ENCODE results near the gene NAPSA. TPM values are rescaled to one million over a fixed set of nuclear protein-coding genes. Genes with fewer than 3 reads are reported as not detected.
A peak's percentile ranks its signal among the peaks of the same experiment; 100 is the strongest.
"Not testable (repeated sequence)": the region's sequence is repeated elsewhere in the genome, so short reads cannot be mapped to it uniquely, and the experiment has no call there.

NAPSA gene
- total RNA-seq, 2 donors from 2014 or later, result 90.8 to 166 TPM

DNA sequence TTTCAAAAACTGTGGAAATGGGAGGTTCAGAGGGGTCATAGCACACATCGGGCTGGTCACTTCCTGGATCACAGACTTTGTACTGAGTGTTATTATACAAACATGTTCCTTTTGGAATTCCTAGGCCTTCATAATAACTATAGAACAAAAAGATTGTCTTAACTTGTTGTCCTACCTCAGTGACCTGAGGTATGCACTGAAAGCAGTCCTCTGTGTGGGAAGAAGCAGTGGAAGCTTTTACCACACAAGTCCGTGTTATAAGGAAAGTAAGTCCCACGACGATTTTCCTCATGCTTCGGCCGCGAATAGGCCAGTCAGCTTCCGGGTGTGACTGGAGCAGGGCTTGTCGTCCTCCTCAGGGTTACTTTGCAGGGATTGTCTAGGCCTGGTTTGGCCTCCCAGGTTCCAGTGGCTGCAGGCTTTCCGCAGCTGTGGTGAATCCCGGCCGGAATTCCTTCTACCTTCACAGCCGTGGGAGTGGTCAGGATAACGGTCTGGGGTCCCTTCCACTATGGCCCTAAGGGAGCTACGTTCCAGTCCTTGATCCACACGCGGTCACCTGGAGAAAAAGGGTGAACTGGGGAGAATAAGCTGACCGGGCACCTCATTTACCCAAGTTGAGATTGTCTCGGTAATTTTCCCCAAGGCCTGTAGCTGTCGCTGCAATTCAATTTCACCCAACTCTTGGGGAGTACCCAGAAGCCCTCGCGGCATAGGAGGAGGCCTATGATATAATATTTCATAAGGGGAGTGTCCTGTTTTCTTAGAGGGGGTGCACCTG, 16.0 kb downstream of the NAPSA start:
- DNase-seq (ENCODE audit: low spot score in 2 of 2) (no peak), ATAC-seq (no peak)
- Mint-ChIP-seq H3K27ac (no peak overlapping the region), H3K9me3 (peaks cover 0 to 5% of the 10 kb centered on the region in 2 donors), H3K36me3 (peaks cover 6 to 20% of the 10 kb centered on the region in 2 donors)

DNA sequence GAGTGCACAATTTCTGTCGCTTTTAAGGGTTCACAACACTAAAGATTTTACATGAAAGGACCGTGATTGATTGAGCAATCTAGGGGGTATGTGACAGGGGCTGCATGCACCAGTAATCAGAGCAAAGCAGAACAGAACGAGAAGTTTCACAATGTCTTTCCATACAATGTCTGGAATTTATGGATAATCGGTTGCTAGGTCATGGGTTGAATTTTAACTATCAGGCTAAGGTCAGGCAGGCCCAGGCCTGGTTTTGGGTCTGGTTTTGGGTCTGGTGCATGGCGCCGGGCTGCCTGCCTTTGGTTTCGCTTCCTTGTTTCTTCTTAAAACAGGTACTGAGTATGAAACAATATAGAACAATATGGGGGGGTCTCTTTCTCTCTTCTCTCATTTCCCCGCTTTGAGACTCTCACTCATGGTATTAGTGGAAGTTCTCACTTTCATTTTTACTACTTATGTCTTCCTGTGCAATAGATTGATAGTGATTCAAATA, 18.3 kb downstream of the NAPSA start:
- H3K9me3 Mint-ChIP-seq; DNase-seq (ENCODE audit: low spot score in 2 of 2): not testable (repeated sequence)
- Mint-ChIP-seq H3K27ac (peak overlapping the region; percentile 76 to 91), H3K36me3 (peaks cover 6 to 35% of the 10 kb centered on the region in 2 donors)
- peak; percentile 87 for ATAC-seq

DNA sequence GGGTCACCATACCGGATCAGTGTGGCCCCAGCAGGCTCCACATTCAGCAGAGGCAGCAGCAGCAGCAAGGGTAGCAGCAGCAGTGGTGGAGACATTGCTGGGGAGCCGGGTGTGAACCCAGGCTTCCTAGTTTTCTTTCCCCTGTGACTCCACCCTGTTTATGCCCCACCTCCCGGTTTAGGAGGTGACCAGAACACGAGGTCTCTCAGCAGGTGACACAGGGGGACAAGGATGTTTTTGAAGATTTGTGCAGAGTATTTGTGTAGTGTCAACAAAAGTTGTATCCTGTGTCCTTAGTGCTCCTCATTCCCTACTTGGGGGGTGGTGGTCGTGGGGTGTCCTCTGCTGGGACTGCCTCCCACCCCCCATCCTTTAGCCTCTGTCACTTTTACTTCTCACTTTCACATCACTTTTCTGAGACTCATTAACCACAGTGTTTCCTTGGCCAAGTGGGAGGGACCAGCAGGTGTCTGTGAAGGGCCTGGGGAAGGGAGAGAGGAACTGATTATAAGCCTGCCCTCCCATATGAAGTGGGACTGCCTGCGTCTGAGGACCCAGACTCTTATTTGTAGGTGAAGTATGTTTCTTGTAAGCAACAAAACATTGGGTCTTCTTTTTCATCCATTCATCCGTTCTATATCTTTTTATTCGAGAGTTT, 20.6 kb downstream of the NAPSA start:
- Mint-ChIP-seq H3K9me3 (peaks cover 4 to 5% of the 10 kb centered on the region in 2 donors), H3K27ac (peak overlapping the region; percentile 64 to 80), H3K36me3 (peaks cover 6 to 55% of the 10 kb centered on the region in 2 donors)
- no peak for DNase-seq (ENCODE audit: low spot score in 2 of 2)
- ATAC-seq, result peak in 1 of 2 donors; percentile 50

GRCh38 chr19:50341091-50341564, 24.3 kb downstream of the NAPSA start:
- DNase-seq (ENCODE audit: low spot score in 2 of 2) (no peak), ATAC-seq (peak; percentile 67 to 68)
- Mint-ChIP-seq H3K36me3 (peaks cover 6 to 63% of the 10 kb centered on the region in 2 donors), H3K27ac (no peak overlapping the region), H3K9me3 (peaks cover 4 to 5% of the 10 kb centered on the region in 2 donors)

DNA sequence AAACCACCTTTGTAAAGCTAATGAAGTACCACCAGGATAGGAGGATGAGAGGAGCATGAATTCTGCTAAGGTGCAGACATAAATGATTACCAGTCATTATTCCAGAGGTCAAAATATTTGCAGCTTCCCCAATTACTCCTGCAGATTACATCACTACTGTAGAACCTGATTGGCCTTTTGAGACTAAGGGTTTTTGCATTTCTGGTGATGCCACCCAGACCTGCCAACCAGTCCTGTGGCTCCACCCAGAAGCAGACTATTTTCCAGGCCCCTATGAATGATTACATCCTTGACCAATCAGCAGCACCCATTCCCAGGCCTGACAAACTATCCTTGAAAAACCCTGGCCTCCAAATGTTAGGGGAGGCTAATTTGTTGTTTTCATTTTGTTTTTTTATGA, 25.1 kb downstream of the NAPSA start:
- no peak for ATAC-seq
- Mint-ChIP-seq H3K9me3 (peaks cover 5 to 9% of the 10 kb centered on the region in 2 donors), H3K27ac (no peak overlapping the region), H3K36me3 (peaks cover 7 to 67% of the 10 kb centered on the region in 2 donors)
- DNase-seq (ENCODE audit: low spot score in 2 of 2), result no peak

GRCh38 chr19:50337031-50337430, 28.4 kb downstream of the NAPSA start:
- not testable (repeated sequence) for ATAC-seq; H3K27ac Mint-ChIP-seq; DNase-seq (ENCODE audit: low spot score in 2 of 2); H3K9me3 Mint-ChIP-seq
- peaks cover 11 to 74% of the 10 kb centered on the region in 2 donors for H3K36me3 Mint-ChIP-seq

DNA sequence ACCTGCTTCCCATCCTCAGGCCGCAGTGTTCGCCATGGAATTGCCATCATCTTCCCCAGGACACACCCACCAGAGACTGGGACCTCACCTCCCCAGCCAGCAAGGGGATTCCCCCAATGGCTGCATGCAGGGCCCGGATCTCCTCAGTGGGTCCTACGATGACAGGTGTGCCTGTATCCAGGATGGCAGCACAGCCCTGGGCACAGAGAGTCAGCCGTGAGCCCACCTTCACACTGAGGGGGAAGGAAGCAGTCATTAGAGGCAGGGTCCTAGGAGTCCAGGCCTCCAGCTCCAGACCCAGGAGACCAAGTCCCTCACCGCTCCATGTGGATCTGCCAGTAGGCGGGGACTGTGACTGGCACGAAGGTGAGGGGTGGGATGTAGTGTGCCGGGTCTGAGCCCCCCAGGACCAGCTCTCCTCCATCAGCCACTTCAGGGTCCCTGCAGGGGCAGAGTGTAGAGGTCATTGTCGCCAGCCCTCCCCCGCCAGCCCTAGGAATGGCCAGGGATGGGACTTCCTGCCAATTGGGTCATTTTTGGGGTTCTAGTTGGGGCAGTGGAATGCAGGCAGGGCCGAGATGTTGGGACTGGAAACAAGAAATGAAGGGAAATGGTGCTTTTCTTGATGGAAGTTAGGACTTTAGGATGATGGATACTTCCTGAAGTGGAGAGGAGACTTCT, 30.6 kb downstream of the NAPSA start:
- Mint-ChIP-seq H3K36me3 (peaks cover 18 to 61% of the 10 kb centered on the region in 2 donors), H3K27ac (no peak overlapping the region), H3K9me3 (peaks cover 3 to 8% of the 10 kb centered on the region in 2 donors)
- no peak for DNase-seq (ENCODE audit: low spot score in 2 of 2)
- no peak for ATAC-seq

DNA sequence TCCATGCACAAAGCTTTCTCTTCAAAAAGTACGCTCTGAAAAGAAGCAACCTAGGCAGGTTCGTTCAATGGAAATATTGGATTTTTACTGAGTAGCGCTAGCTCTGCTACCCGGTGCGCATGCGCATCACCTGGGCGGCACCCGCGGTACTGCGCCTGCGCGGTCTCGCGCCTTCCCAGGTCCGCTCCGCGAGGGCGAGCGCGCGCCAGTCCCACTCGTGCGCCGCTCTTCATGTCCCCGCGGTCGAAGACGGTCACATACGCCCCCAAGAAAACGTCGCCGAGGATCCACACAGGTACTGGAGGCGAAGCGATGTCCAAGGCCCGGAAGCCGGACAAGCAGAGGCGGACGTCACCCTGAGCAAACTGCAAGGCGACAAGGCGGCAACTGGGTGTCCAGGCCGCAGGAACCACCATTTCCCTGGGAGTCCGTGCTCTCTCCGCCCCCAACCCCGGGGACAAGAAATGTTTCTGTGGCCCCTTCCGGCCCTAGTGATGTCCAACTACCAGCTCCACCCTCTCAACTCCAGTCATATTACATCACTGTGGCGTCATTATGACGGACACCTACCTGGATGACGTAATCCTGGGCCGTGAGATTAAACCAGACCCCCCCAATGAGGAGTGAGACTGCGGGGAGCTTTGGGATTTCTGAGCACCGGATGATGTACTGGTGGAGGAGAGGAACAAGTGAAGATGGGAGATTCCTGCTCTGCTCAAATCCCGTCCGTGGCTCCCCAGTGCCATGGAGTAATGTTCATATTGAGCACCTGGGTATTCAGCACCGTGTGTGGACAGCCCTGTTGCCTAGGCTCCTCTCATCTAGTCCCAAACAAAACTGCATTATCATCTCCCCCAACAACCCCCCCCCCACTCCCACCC, 31.5 kb downstream of the NAPSA start:
- ATAC-seq, result peak; percentile 5 to 27
- peak; percentile 86 to 90 for DNase-seq (ENCODE audit: low spot score in 2 of 2)
- H3K27ac Mint-ChIP-seq, result peak overlapping the region; percentile 88 to 99

DNA sequence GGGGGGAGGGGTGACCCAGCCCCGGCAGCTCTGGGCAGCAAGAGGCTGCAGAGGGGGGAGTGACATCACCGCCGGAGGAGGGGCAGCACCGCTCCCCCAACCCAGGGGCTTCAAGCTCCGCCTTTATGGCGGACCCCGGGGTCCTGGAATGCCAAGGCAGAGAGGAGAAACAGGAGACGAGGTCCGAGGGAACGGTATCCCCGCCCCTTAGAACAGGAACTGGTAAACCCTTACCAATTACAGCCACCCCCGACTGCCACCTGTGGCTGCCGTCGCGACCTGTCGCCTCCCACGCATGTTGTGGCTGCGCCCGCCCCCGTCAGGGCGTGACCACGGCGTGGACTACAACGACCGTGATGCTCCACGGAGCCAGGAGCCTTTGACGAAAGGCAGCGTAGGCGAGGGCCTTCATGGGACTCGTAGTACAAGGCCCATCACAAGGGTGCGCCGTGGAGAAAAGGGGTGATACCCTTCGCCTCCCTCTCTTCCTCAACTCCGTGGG, 32.2 kb downstream of the NAPSA start:
- H3K36me3 Mint-ChIP-seq, result peaks cover 25 to 61% of the 10 kb centered on the region in 2 donors
- H3K9me3 Mint-ChIP-seq, result peaks cover 8 to 9% of the 10 kb centered on the region in 2 donors
- peak; percentile 56 to 59 for ATAC-seq
- peak; percentile 88 to 95 for DNase-seq (ENCODE audit: low spot score in 2 of 2)
- peak overlapping the region; percentile 88 to 99 for H3K27ac Mint-ChIP-seq

More for the DNA sequence above, 31.5 kb downstream of the NAPSA start:
- peaks cover 8 to 9% of the 10 kb centered on the region in 2 donors for H3K9me3 Mint-ChIP-seq
- peaks cover 25 to 61% of the 10 kb centered on the region in 2 donors for H3K36me3 Mint-ChIP-seq

- no peak for ATAC-seq
- no peak for DNase-seq (ENCODE audit: low spot score in 2 of 2)
- H3K9me3 Mint-ChIP-seq, result peaks cover 8 to 9% of the 10 kb centered on the region in 2 donors
- peaks cover 28 to 61% of the 10 kb centered on the region in 2 donors for H3K36me3 Mint-ChIP-seq
- H3K27ac Mint-ChIP-seq, result peak overlapping the region; percentile 72 to 88
Measured at GRCh38 chr19:50332244-50333038, 33.0 kb downstream of the NAPSA start.

GRCh38 chr19:50331994-50332243, 33.5 kb downstream of the NAPSA start:
- peaks cover 8 to 9% of the 10 kb centered on the region in 2 donors for H3K9me3 Mint-ChIP-seq
- DNase-seq (ENCODE audit: low spot score in 2 of 2) (no peak), ATAC-seq (no peak)
- H3K27ac Mint-ChIP-seq, result peak overlapping the region in 1 of 2 donors; percentile 46
- H3K36me3 Mint-ChIP-seq, result peaks cover 33 to 61% of the 10 kb centered on the region in 2 donors

GRCh38 chr19:50331221-50331993, 34.0 kb downstream of the NAPSA start:
- Mint-ChIP-seq H3K9me3 (peaks cover 8 to 9% of the 10 kb centered on the region in 2 donors), H3K36me3 (peaks cover 37 to 62% of the 10 kb centered on the region in 2 donors), H3K27ac (peak overlapping the region in 1 of 2 donors; percentile 20)
- no peak for DNase-seq (ENCODE audit: low spot score in 2 of 2)
- no peak for ATAC-seq

- H3K9me3 Mint-ChIP-seq, result peaks cover 6 to 9% of the 10 kb centered on the region in 2 donors
Measured at GRCh38 chr19:50330365-50331078, 34.9 kb downstream of the NAPSA start.

GRCh38 chr19:50329926-50330294, 35.5 kb downstream of the NAPSA start:
- not testable (repeated sequence) for ATAC-seq; H3K9me3 Mint-ChIP-seq; DNase-seq (ENCODE audit: low spot score in 2 of 2)
- H3K27ac Mint-ChIP-seq, result peak overlapping the region; percentile 40 to 95
- peaks cover 33 to 50% of the 10 kb centered on the region in 2 donors for H3K36me3 Mint-ChIP-seq

More at GRCh38 chr19:50330365-50331078, 34.9 kb downstream of the NAPSA start:
- ATAC-seq, result peak; percentile 38 to 54
- DNase-seq (ENCODE audit: low spot score in 2 of 2), result peak; percentile 76 to 92
- Mint-ChIP-seq H3K27ac (peak overlapping the region; percentile 40 to 95), H3K36me3 (peaks cover 37 to 56% of the 10 kb centered on the region in 2 donors)

All from activated naive CD4-positive, alpha-beta T cell treated with anti-CD3 and anti-CD28 coated beads, Interleukin-2, amount 50 U/mL, for 72 hours (primary cell).